Fibroblast of lung (primary cell): ENCODE results near the gene GRID1.

Experiments
- CTCF ChIP-seq, 2 donors: IDR thresholded peaks in 1 of 2; conservative IDR thresholded peaks in 1 of 2; 1 replicate in 1 of 2; 2 replicates in 1 of 2; pipeline ENCODE4 v1.5.1; 2011 to 2012; ENCODE audit warnings: low read length in 2 of 2, control low read depth in 1 of 2, inconsistent platforms in 1 of 2, low read depth in 1 of 2, mild to moderate bottlenecking in 1 of 2
- EZH2 ChIP-seq: IDR thresholded peaks from 2 replicates; pipeline ENCODE4 v1.5.1; 2012; ENCODE audit warnings: low read length, control low read depth, mild to moderate bottlenecking; ENCODE audit errors: missing control alignments

- TF ChIP-seq CTCF (conservative IDR thresholded peaks at IDR 0.05 in 1 of 2, IDR thresholded peaks at IDR 0.05 in 1 of 2; ENCODE audit: low read depth in 1 of 2, low read length in 2 of 2) (no peak), EZH2 (no peak)
These were observed 16.5 kb downstream of the GRID1 start for GRCh38 chr10:86349940-86350630.
